Duodenal mucosa (tissue), 2 donors: Measurements from ENCODE around the gene EID3.

Source experiments
- H3K27ac ChIP-seq: one replicate; pipeline ENCODE4 v1.7.0; 2013; ENCODE audit warnings: low read depth, low read length
- H3K27me3 ChIP-seq, 2 donors: one replicate each; pipeline ENCODE4 v1.7.0; 2013; ENCODE audit warnings: low read length in 2 of 2, control low read depth in 1 of 2; ENCODE audit not compliant: insufficient read depth in 2 of 2, control insufficient read depth in 1 of 2
- H3K36me3 ChIP-seq, 2 donors: one replicate each; pipeline ENCODE4 v1.7.0; 2013; ENCODE audit warnings: low read length in 2 of 2, control low read depth in 1 of 2; ENCODE audit not compliant: insufficient read depth in 2 of 2, control insufficient read depth in 1 of 2
- H3K4me1 ChIP-seq, 2 donors: one replicate each; pipeline ENCODE4 v1.7.0; 2013; ENCODE audit warnings: low read length in 2 of 2, control low read depth in 1 of 2; ENCODE audit not compliant: insufficient read depth in 2 of 2, control insufficient read depth in 1 of 2
- H3K4me3 ChIP-seq, 2 donors: one replicate each; pipeline ENCODE4 v1.7.0; 2013; ENCODE audit warnings: low read length in 2 of 2, low read depth in 1 of 2
- H3K9ac ChIP-seq, 2 donors: one replicate each; pipeline ENCODE4 v1.7.0; 2013; ENCODE audit warnings: low read length in 2 of 2, low read depth in 1 of 2
- H3K9me3 ChIP-seq, 2 donors: one replicate each; pipeline ENCODE4 v1.7.0; 2013; ENCODE audit warnings: low read length in 2 of 2, control low read depth in 1 of 2; ENCODE audit not compliant: control insufficient read depth in 1 of 2

EID3 gene

DNA sequence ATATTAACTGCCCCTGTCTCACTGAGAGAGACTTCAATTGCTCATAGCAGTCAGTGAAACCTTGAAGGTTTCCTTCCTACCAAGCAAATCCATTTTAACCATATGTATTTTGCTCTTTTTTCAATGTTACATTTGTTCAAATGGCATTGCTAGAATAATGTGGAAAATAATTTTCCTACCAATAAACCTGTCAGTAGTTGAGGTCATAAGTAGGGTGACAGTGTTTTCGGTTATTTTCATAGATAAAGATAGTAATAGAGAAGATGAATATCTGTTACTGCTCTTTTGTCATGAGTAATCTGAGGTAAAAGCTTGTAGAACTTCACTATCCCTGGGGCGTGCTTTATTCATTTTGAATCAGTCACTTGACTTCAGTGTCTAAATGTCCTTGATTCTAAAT is 32.6 kb downstream of the EID3 start:
- H3K9me3 ChIP-seq: no peaks in the 10 kb centered on the region
- no peak overlapping the region for H3K9ac ChIP-seq
- no peak overlapping the region for H3K4me3 ChIP-seq
- H3K27me3 ChIP-seq: no peaks in the 10 kb centered on the region
- peaks cover 37 to 56% of the 10 kb centered on the region in 2 donors for H3K36me3 ChIP-seq
- no peaks in the 10 kb centered on the region for H3K4me1 ChIP-seq
- no peak overlapping the region for H3K27ac ChIP-seq

GRCh38 chr12:104337030-104337558 is 33.6 kb downstream of the EID3 start:
- Histone ChIP-seq H3K9me3 (no peaks in the 10 kb centered on the region), H3K27ac (no peak overlapping the region), H3K9ac (no peak overlapping the region), H3K4me1 (no peaks in the 10 kb centered on the region), H3K27me3 (no peaks in the 10 kb centered on the region), H3K36me3 (peaks cover 39 to 58% of the 10 kb centered on the region in 2 donors), H3K4me3 (no peak overlapping the region)

DNA sequence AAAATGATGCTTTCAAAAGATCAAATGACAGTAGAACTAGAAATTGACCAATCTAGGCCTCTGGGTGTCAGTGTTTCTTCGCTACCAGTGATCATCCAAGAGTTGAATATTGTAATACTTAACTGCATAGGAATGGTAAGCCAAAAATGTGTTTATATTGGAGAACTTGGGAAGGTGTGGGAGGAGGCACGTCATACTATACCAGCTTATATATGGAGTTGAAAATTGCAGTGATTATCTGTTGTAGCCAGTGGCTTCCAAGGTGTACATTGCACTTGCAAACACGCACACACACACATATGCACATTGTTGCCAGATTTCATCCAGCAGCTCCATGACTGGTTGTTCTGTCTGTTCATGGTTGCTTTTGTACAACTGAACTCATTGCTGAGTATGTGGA is 36.1 kb downstream of the EID3 start:
- Histone ChIP-seq H3K4me1 (no peaks in the 10 kb centered on the region), H3K27me3 (no peaks in the 10 kb centered on the region), H3K9me3 (no peaks in the 10 kb centered on the region), H3K27ac (peak overlapping the region; percentile 2), H3K4me3 (no peak overlapping the region), H3K9ac (no peak overlapping the region), H3K36me3 (peaks cover 38 to 65% of the 10 kb centered on the region in 2 donors)

- peaks cover 35 to 67% of the 10 kb centered on the region in 2 donors for H3K36me3 ChIP-seq
- H3K4me1 ChIP-seq: no peaks in the 10 kb centered on the region
- no peak overlapping the region for H3K27ac ChIP-seq
- no peak overlapping the region for H3K9ac ChIP-seq
- H3K9me3 ChIP-seq: no peaks in the 10 kb centered on the region
- H3K27me3 ChIP-seq: no peaks in the 10 kb centered on the region
- H3K4me3 ChIP-seq: no peak overlapping the region
Measured at GRCh38 chr12:104340177-104340576, 36.6 kb downstream of the EID3 start.

GRCh38 chr12:104340925-104341611 is 37.5 kb downstream of the EID3 start:
- H3K27ac ChIP-seq: no peak overlapping the region
- no peaks in the 10 kb centered on the region for H3K4me1 ChIP-seq
- peaks cover 35 to 71% of the 10 kb centered on the region in 2 donors for H3K36me3 ChIP-seq
- no peaks in the 10 kb centered on the region for H3K9me3 ChIP-seq
- no peaks in the 10 kb centered on the region for H3K27me3 ChIP-seq
- no peak overlapping the region for H3K9ac ChIP-seq
- H3K4me3 ChIP-seq: no peak overlapping the region

DNA sequence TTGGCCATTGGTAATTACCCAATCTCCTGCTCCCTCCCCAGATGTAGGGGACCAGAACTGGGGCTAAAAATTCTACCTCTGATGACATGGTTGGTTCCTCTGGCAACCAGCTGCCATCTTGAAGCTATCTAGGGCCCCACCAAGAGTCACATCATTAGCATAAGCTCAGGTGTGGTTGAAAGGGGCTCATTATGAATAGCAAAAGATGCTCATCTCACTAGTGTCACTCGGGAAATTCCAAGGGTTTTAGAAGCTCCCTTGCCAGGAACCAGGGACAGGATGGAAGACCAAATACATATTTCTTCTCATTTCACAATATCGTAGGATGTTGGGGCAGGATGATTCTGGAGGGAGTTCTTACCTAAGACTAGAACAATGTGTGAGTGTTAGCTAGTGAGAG is 38.6 kb downstream of the EID3 start:
- Histone ChIP-seq H3K27ac (no peak overlapping the region), H3K9ac (no peak overlapping the region), H3K4me1 (no peaks in the 10 kb centered on the region), H3K36me3 (peaks cover 28 to 64% of the 10 kb centered on the region in 2 donors), H3K9me3 (no peaks in the 10 kb centered on the region), H3K4me3 (no peak overlapping the region), H3K27me3 (no peaks in the 10 kb centered on the region)

DNA sequence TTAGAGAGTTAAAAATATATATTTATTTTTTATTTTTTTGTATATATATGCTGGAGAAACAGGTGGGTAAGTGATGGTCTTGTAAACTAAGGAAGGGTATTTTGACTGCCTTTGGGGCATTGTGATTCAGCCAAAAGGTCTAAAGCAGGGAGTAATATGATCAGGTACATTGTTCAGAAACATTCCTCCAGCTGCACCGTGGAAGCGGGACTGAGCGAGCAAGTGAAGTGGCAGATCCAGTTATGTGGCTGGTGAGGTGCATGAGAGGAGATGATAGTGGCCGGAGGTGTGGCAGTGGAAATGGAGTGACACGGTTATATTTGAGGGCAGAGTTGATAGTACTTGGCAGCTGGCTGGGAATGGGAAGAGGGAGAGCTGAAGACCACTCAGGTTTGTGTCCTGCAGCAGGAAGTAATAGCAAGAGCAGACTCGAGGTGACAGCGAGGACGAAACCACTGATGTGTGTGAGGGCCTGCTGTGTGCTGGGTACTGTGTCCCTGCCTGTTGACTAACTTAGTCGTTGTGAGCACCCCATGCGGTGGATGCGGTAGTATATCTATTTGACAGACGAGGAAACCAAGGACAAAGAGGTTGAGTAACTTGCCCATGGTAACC is 39.2 kb downstream of the EID3 start:
- no peak overlapping the region for H3K27ac ChIP-seq
- no peak overlapping the region for H3K9ac ChIP-seq
- no peaks in the 10 kb centered on the region for H3K27me3 ChIP-seq
- H3K36me3 ChIP-seq: peaks cover 32 to 70% of the 10 kb centered on the region in 2 donors
- H3K9me3 ChIP-seq: no peaks in the 10 kb centered on the region
- H3K4me1 ChIP-seq: no peaks in the 10 kb centered on the region
- no peak overlapping the region for H3K4me3 ChIP-seq

- Histone ChIP-seq H3K4me3 (no peak overlapping the region), H3K27ac (no peak overlapping the region), H3K9me3 (no peaks in the 10 kb centered on the region), H3K27me3 (no peaks in the 10 kb centered on the region), H3K36me3 (peaks cover 41 to 78% of the 10 kb centered on the region in 2 donors), H3K4me1 (no peaks in the 10 kb centered on the region), H3K9ac (no peak overlapping the region)
Measured at GRCh38 chr12:104344682-104345081, 41.1 kb downstream of the EID3 start.

DNA sequence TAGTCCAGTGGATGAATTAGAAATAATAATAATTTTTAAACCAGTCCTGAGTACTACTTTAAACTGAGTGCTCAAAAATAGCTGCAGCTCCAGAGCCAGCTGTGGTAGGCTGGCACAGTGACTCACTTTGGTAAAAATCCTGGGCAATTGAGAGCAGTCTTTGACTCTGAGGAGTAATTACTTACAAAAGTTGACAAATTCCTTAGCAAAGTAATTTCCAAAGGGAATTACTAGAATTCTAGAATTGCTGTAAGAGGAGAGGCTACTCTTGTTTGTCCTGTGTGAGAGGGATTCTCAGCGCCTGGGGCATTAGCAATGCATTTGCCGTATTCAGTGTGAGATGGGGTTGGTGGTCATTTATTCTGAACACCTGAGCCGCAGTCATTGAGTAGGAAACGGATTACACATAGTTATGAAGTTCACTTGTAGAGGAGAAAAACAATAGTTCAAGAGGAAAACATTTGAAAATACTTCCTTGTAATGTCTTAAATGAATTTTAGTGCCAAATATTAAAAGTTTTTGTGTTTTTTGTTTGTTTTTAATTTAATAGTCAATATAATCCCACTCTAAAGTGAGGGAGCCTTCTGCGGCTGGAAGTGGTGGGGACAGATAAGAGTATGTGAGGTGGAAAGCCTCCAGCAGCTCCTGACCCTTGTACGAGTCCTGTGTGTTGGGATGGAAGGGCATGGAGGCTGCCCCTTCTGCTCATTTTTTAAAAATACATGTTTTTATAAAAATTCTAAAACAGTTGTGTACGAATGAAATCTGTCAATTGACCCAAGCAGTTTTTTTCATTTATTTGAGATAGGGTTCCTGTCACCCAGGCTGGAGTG is 41.9 kb downstream of the EID3 start:
- peaks cover 36 to 79% of the 10 kb centered on the region in 2 donors for H3K36me3 ChIP-seq

More for the DNA sequence above, 41.9 kb downstream of the EID3 start:
- H3K4me1 ChIP-seq: no peaks in the 10 kb centered on the region
- no peaks in the 10 kb centered on the region for H3K9me3 ChIP-seq
- no peak overlapping the region for H3K27ac ChIP-seq
- H3K4me3 ChIP-seq: no peak overlapping the region
- H3K27me3 ChIP-seq: no peaks in the 10 kb centered on the region
- no peak overlapping the region for H3K9ac ChIP-seq
